ENCODE results near the gene MRGPRX1. TPM values are rescaled to one million over a fixed set of nuclear protein-coding genes. Genes with fewer than 3 reads are reported as not detected.

Gene MRGPRX1
- not detected for polyA plus RNA-seq (2012; ENCODE audit: missing spikeins)

GRCh38 chr11:18939314-18939713 is at the start of gene MRGPRX1:
Gene MRGPRX1 (minus strand): TSS chr11:18939414. CDS start chr11:18934784, 4,630 bp downstream.
- TF ChIP-seq POLR2A (IDR thresholded peaks at IDR 0.05; ENCODE audit: low read depth, low read length), result no peak
- TF ChIP-seq POLR2AphosphoS5 (IDR thresholded peaks at IDR 0.05; ENCODE audit: low read depth, low read length), result no peak
- no peak for FAIRE-seq
- no peak for DNase-seq (ENCODE audit: insufficient read length)

- no peak for FAIRE-seq
- DNase-seq (ENCODE audit: insufficient read length), result no peak
- TF ChIP-seq POLR2A (IDR thresholded peaks at IDR 0.05; ENCODE audit: low read depth, low read length), result no peak
- no peak for TF ChIP-seq POLR2AphosphoS5 (IDR thresholded peaks at IDR 0.05; ENCODE audit: low read depth, low read length)
- TF ChIP-seq TAF1 (IDR thresholded peaks at IDR 0.05; ENCODE audit: borderline replicate concordance, low read depth, low read length), result no peak
Measured at GRCh38 chr11:18987454-18988231, 48.4 kb upstream of the MRGPRX1 start.

- FAIRE-seq (no peak), DNase-seq (ENCODE audit: insufficient read length) (no peak)
- TF ChIP-seq POLR2AphosphoS5 (IDR thresholded peaks at IDR 0.05; ENCODE audit: low read depth, low read length) (no peak), POLR2A (IDR thresholded peaks at IDR 0.05; ENCODE audit: low read depth, low read length) (no peak), TAF1 (IDR thresholded peaks at IDR 0.05; ENCODE audit: borderline replicate concordance, low read depth, low read length) (no peak)
Measured at GRCh38 chr11:18986744-18987143, 47.5 kb upstream of the MRGPRX1 start.

- TF ChIP-seq POLR2AphosphoS5 (IDR thresholded peaks at IDR 0.05; ENCODE audit: low read depth, low read length), result no peak
- TF ChIP-seq TAF1 (IDR thresholded peaks at IDR 0.05; ENCODE audit: borderline replicate concordance, low read depth, low read length), result no peak
- TF ChIP-seq POLR2A (IDR thresholded peaks at IDR 0.05; ENCODE audit: low read depth, low read length), result no peak
- no peak for DNase-seq (ENCODE audit: insufficient read length)
- FAIRE-seq, result no peak
Measured at GRCh38 chr11:18981897-18982296, 42.7 kb upstream of the MRGPRX1 start.

GRCh38 chr11:18974192-18974591 is 35.0 kb upstream of the MRGPRX1 start:
- TF ChIP-seq POLR2AphosphoS5 (IDR thresholded peaks at IDR 0.05; ENCODE audit: low read depth, low read length), result no peak
- no peak for TF ChIP-seq TAF1 (IDR thresholded peaks at IDR 0.05; ENCODE audit: borderline replicate concordance, low read depth, low read length)
- TF ChIP-seq POLR2A (IDR thresholded peaks at IDR 0.05; ENCODE audit: low read depth, low read length), result no peak
- DNase-seq (ENCODE audit: insufficient read length), result no peak
- FAIRE-seq, result no peak

GRCh38 chr11:18972336-18972735 is 33.1 kb upstream of the MRGPRX1 start:
- no peak for TF ChIP-seq POLR2AphosphoS5 (IDR thresholded peaks at IDR 0.05; ENCODE audit: low read depth, low read length)
- TF ChIP-seq POLR2A (IDR thresholded peaks at IDR 0.05; ENCODE audit: low read depth, low read length), result no peak
- TF ChIP-seq TAF1 (IDR thresholded peaks at IDR 0.05; ENCODE audit: borderline replicate concordance, low read depth, low read length), result no peak
- DNase-seq (ENCODE audit: insufficient read length) (no peak), FAIRE-seq (no peak)

GRCh38 chr11:18969720-18970119 is 30.5 kb upstream of the MRGPRX1 start:
- TF ChIP-seq POLR2A (IDR thresholded peaks at IDR 0.05; ENCODE audit: low read depth, low read length), result no peak
- no peak for TF ChIP-seq TAF1 (IDR thresholded peaks at IDR 0.05; ENCODE audit: borderline replicate concordance, low read depth, low read length)
- TF ChIP-seq POLR2AphosphoS5 (IDR thresholded peaks at IDR 0.05; ENCODE audit: low read depth, low read length), result no peak
- DNase-seq (ENCODE audit: insufficient read length) (no peak), FAIRE-seq (no peak)

- TF ChIP-seq POLR2AphosphoS5 (IDR thresholded peaks at IDR 0.05; ENCODE audit: low read depth, low read length) (no peak), POLR2A (IDR thresholded peaks at IDR 0.05; ENCODE audit: low read depth, low read length) (no peak), TAF1 (IDR thresholded peaks at IDR 0.05; ENCODE audit: borderline replicate concordance, low read depth, low read length) (no peak)
- DNase-seq (ENCODE audit: insufficient read length) (no peak), FAIRE-seq (no peak)
Measured at GRCh38 chr11:18958221-18958910, 19.2 kb upstream of the MRGPRX1 start.

GRCh38 chr11:18956630-18957029 is 17.4 kb upstream of the MRGPRX1 start:
- FAIRE-seq (peak; percentile 57), DNase-seq (ENCODE audit: insufficient read length) (no peak)
- TF ChIP-seq POLR2A (IDR thresholded peaks at IDR 0.05; ENCODE audit: low read depth, low read length) (no peak), TAF1 (IDR thresholded peaks at IDR 0.05; ENCODE audit: borderline replicate concordance, low read depth, low read length) (no peak), POLR2AphosphoS5 (IDR thresholded peaks at IDR 0.05; ENCODE audit: low read depth, low read length) (no peak)

- DNase-seq (ENCODE audit: insufficient read length) (no peak), FAIRE-seq (no peak)
- no peak for TF ChIP-seq POLR2AphosphoS5 (IDR thresholded peaks at IDR 0.05; ENCODE audit: low read depth, low read length)
- TF ChIP-seq POLR2A (IDR thresholded peaks at IDR 0.05; ENCODE audit: low read depth, low read length), result no peak
- no peak for TF ChIP-seq TAF1 (IDR thresholded peaks at IDR 0.05; ENCODE audit: borderline replicate concordance, low read depth, low read length)
Measured at GRCh38 chr11:18936002-18936673, 3.1 kb downstream of the MRGPRX1 start.

- TF ChIP-seq POLR2A (IDR thresholded peaks at IDR 0.05; ENCODE audit: low read depth, low read length), result no peak
- TF ChIP-seq TAF1 (IDR thresholded peaks at IDR 0.05; ENCODE audit: borderline replicate concordance, low read depth, low read length), result no peak
- no peak for TF ChIP-seq POLR2AphosphoS5 (IDR thresholded peaks at IDR 0.05; ENCODE audit: low read depth, low read length)
- no peak for DNase-seq (ENCODE audit: insufficient read length)
- FAIRE-seq, result no peak
Measured at GRCh38 chr11:18934195-18934814, 4.9 kb downstream of the MRGPRX1 start.
